KBM-7 (cell line): ENCODE results near the gene RIPPLY1.

Experiments
- DNase-seq: peaks from one replicate; pipeline ENCODE4 v3.0.0-alpha.2; 2015
- in situ Hi-C: fragments of 300-500 bp; cut with MboI; formaldehyde crosslinking; loops from 2 replicates; pipeline ENCODE4 v1.14.3; 2020; ENCODE audit warnings: low sequenced_read_pairs, low pct_unique_long_range_greater_than_20kb, mixed read lengths

The RIPPLY1 gene

GRCh38 chrX:106903291-106903824 is at the start of gene RIPPLY1:
TSS of gene RIPPLY1 (minus strand) at chrX:106903341. CDS start at chrX:106903287, 54 bp downstream.
- in situ Hi-C loops = no loop called here
- DNase-seq = no peak

- DNase-seq = no peak
- in situ Hi-C loops = no loop called here
Observed at GRCh38 chrX:106952538-106952937, 49.4 kb upstream of the RIPPLY1 start.

GRCh38 chrX:106952089-106952488 is 48.9 kb upstream of the RIPPLY1 start:
- in situ Hi-C loops = no loop called here
- DNase-seq = no peak

- no peak for DNase-seq
- in situ Hi-C loops = no loop called here
Observed at GRCh38 chrX:106951230-106951629, 48.1 kb upstream of the RIPPLY1 start.

- no peak for DNase-seq
- in situ Hi-C loops = no loop called here
Observed at GRCh38 chrX:106950381-106950780, 47.2 kb upstream of the RIPPLY1 start.

- in situ Hi-C loops = no loop called here
- DNase-seq = no peak
Observed at GRCh38 chrX:106949366-106949765, 46.2 kb upstream of the RIPPLY1 start.

GRCh38 chrX:106948641-106949040 is 45.5 kb upstream of the RIPPLY1 start:
- DNase-seq = no peak
- in situ Hi-C loops = no loop called here

- in situ Hi-C loops = no loop called here
- DNase-seq = no peak
Observed at GRCh38 chrX:106946464-106946863, 43.3 kb upstream of the RIPPLY1 start.

- DNase-seq = no peak
- in situ Hi-C loops = no loop called here
Observed at GRCh38 chrX:106940068-106940467, 36.9 kb upstream of the RIPPLY1 start.

GRCh38 chrX:106939566-106939965 is 36.4 kb upstream of the RIPPLY1 start:
- no peak for DNase-seq
- in situ Hi-C loops = no loop called here

GRCh38 chrX:106936246-106936645 is 33.1 kb upstream of the RIPPLY1 start:
- no peak for DNase-seq
- in situ Hi-C loops = no loop called here

GRCh38 chrX:106935175-106935574 is 32.0 kb upstream of the RIPPLY1 start:
- in situ Hi-C loops = no loop called here
- no peak for DNase-seq

- in situ Hi-C loops = no loop called here
- peak; percentile 56 for DNase-seq
Observed at GRCh38 chrX:106933538-106933961, 30.4 kb upstream of the RIPPLY1 start.

- in situ Hi-C loops = no loop called here
- peak; percentile 17 for DNase-seq
Observed at GRCh38 chrX:106932960-106933537, 29.9 kb upstream of the RIPPLY1 start.

GRCh38 chrX:106932492-106932923 is 29.4 kb upstream of the RIPPLY1 start:
- in situ Hi-C loops = no loop called here
- DNase-seq = no peak

GRCh38 chrX:106931831-106932491 is 28.8 kb upstream of the RIPPLY1 start:
- in situ Hi-C loops = no loop called here
- DNase-seq = no peak

- in situ Hi-C loops = no loop called here
Observed at GRCh38 chrX:106928227-106928626, 25.1 kb upstream of the RIPPLY1 start.

GRCh38 chrX:106927700-106928099 is 24.6 kb upstream of the RIPPLY1 start:
- DNase-seq = no peak

More at GRCh38 chrX:106928227-106928626, 25.1 kb upstream of the RIPPLY1 start:
- no peak for DNase-seq

GRCh38 chrX:106927023-106927422 is 23.9 kb upstream of the RIPPLY1 start:
- no peak for DNase-seq
- in situ Hi-C loops = no loop called here

More at GRCh38 chrX:106927700-106928099, 24.6 kb upstream of the RIPPLY1 start:
- in situ Hi-C loops = no loop called here

- in situ Hi-C loops = no loop called here
- no peak for DNase-seq
Observed at GRCh38 chrX:106921637-106922036, 18.5 kb upstream of the RIPPLY1 start.
